Keratinocyte (primary cell): Measurements from ENCODE around the gene MAEA. TPM values are rescaled to one million over a fixed set of nuclear protein-coding genes. Genes with fewer than 3 reads are reported as not detected.

Source experiments
- DNase-seq: peaks from one replicate; pipeline ENCODE4 v3.0.0-alpha.2; 2011; ENCODE audit warnings: low read depth, missing footprints, low spot score
- FAIRE-seq: peaks from 2 replicates; lab custom pipeline; 2011; peaks lifted over from hg19 to GRCh38; lab: Jason Lieb, UNC
- H2AFZ ChIP-seq: 2 replicates; pipeline ENCODE4 v1.6.0; 2012; ENCODE audit warnings: low read length, control low read depth, inconsistent platforms; ENCODE audit not compliant: control insufficient read depth
- H3K27ac ChIP-seq: 2 replicates; pipeline ENCODE4 v1.5.1; 2011; ENCODE audit warnings: low read length; ENCODE audit not compliant: control insufficient read depth, insufficient read depth
- H3K27me3 ChIP-seq: 3 replicates; pipeline ENCODE4 v1.6.0; 2011; ENCODE audit warnings: low read length; ENCODE audit not compliant: control insufficient read depth, insufficient read depth; ENCODE audit errors: extremely low read depth
- H3K36me3 ChIP-seq, 2 experiments: 2 replicates in 1 of 2; 3 replicates in 1 of 2; pipeline ENCODE4 v1.5.1; 2011; ENCODE audit warnings: low read length in 2 of 2, mild to moderate bottlenecking in 1 of 2; ENCODE audit not compliant: control insufficient read depth in 2 of 2, insufficient read depth in 2 of 2; ENCODE audit errors: extremely low read depth in 1 of 2
- H3K4me1 ChIP-seq: 3 replicates; pipeline ENCODE4 v1.5.1; 2011; ENCODE audit warnings: low read length; ENCODE audit not compliant: control insufficient read depth, insufficient read depth; ENCODE audit errors: extremely low read depth
- H3K4me2 ChIP-seq: 3 replicates; pipeline ENCODE4 v1.6.0; 2011; ENCODE audit warnings: low read depth, low read length; ENCODE audit not compliant: control insufficient read depth, insufficient read depth; ENCODE audit errors: extremely low read depth
- H3K4me3 ChIP-seq, 3 experiments: fragments of 200-600 bp in 1 of 3; sonication (generic) in 1 of 3; 2 replicates in 2 of 3; 3 replicates in 1 of 3; pipeline ENCODE4 v1.5.1; 2011 to 2016; ENCODE audit warnings: low read length in 3 of 3, mild to moderate bottlenecking in 3 of 3, control low read depth in 2 of 3, inconsistent platforms in 1 of 3, low read depth in 1 of 3, mixed read lengths in 1 of 3, mixed run types in 1 of 3, moderate library complexity in 1 of 3; ENCODE audit not compliant: control insufficient read depth in 2 of 3, insufficient read depth in 2 of 3; ENCODE audit errors: extremely low read depth in 1 of 3
- H3K79me2 ChIP-seq: 2 replicates; pipeline ENCODE4 v1.6.0; 2012; ENCODE audit warnings: low read length; ENCODE audit not compliant: control insufficient read depth, insufficient read depth
- H3K9ac ChIP-seq: 3 replicates; pipeline ENCODE4 v1.6.0; 2011; ENCODE audit warnings: low read length; ENCODE audit not compliant: control insufficient read depth, insufficient read depth; ENCODE audit errors: extremely low read depth
- H3K9me1 ChIP-seq: 3 replicates; pipeline ENCODE4 v1.6.0; 2011; ENCODE audit warnings: low read length; ENCODE audit not compliant: control insufficient read depth, insufficient read depth; ENCODE audit errors: extremely low read depth
- H3K9me3 ChIP-seq: 2 replicates; pipeline ENCODE4 v1.5.1; 2012; ENCODE audit warnings: low read depth, low read length; ENCODE audit not compliant: control insufficient read depth
- H4K20me1 ChIP-seq: 3 replicates; pipeline ENCODE4 v1.6.0; 2011; ENCODE audit warnings: low read length; ENCODE audit not compliant: control insufficient read depth, insufficient read depth; ENCODE audit errors: extremely low read depth
- CTCF ChIP-seq, 3 experiments: IDR thresholded peaks in 1 of 3; conservative IDR thresholded peaks in 1 of 3; optimal IDR thresholded peaks in 1 of 3; 2 replicates in 2 of 3; 3 replicates in 1 of 3; pipeline versions ENCODE3 to v1.5.1; 2011; ENCODE audit warnings: low read length in 3 of 3, mild to moderate bottlenecking in 3 of 3, moderate library complexity in 2 of 3, control low read depth in 1 of 3, inconsistent platforms in 1 of 3; ENCODE audit not compliant: insufficient read depth in 2 of 3; ENCODE audit errors: extremely low read depth in 1 of 3
- EZH2 ChIP-seq: IDR thresholded peaks from one replicate; pipeline ENCODE4 v1.6.1; 2012; ENCODE audit warnings: inconsistent platforms, mild to moderate bottlenecking, low read length, moderate library complexity
- dilution Hi-C: fragments of 300-500 bp; cut with MboI; formaldehyde crosslinking; loops from one replicate; pipeline ENCODE4 v1.7.0; 2020; ENCODE audit warnings: low sequenced_read_pairs; ENCODE audit not compliant: extremely low pct_ligation_motif_present
- polyA plus RNA-seq, 5 experiments: library from polyadenylated mRNA; depleted of rRNA in 3 of 5; stranded (reverse) in 3 of 5; stranded (forward) in 1 of 5; unstranded in 1 of 5; fragments of >200 nt; gene quantifications; 1 replicate in 1 of 5; 2 replicates in 3 of 5; 3 replicates in 1 of 5; pipeline versions ENCODE4 v1.2.1 to v1.2.3, GENCODE V29; 2011 to 2012; ENCODE audit warnings: missing spikeins in 2 of 5, low read depth in 1 of 5, low replicate concordance in 1 of 5

The MAEA gene
- polyA plus RNA-seq, 1 donor (not counting 4 experiments of a cell fraction or from before 2014, with no cell fraction given) = 89.7 TPM

- H2AFZ ChIP-seq = no peak overlapping the region
- H3K9me3 ChIP-seq = no peaks in the 10 kb centered on the region
- no peak overlapping the region for H3K4me2 ChIP-seq
- H3K9me1 ChIP-seq = no peaks in the 10 kb centered on the region
- H3K4me3 ChIP-seq = no peak overlapping the region
- no peaks in the 10 kb centered on the region for H4K20me1 ChIP-seq
- TF ChIP-seq EZH2 (no peak), CTCF (optimal IDR thresholded peaks at IDR 0.05 in 1 of 3, IDR thresholded peaks at IDR 0.05 in 1 of 3, conservative IDR thresholded peaks at IDR 0.05 in 1 of 3; ENCODE audit: extremely low read depth in 1 of 3, insufficient read depth in 2 of 3, low read length in 3 of 3) (no peak)
- no peak for DNase-seq
- no peak overlapping the region for H3K9ac ChIP-seq
- H3K36me3 ChIP-seq = peaks cover 7 to 16% of the 10 kb centered on the region in 2 experiments
- FAIRE-seq = no peak
- peaks cover 7% of the 10 kb centered on the region for H3K4me1 ChIP-seq
- no peaks in the 10 kb centered on the region for H3K79me2 ChIP-seq
- no peaks in the 10 kb centered on the region for H3K27me3 ChIP-seq
- no peak overlapping the region for H3K27ac ChIP-seq
- dilution Hi-C loops = no loop called here
Observed at GRCh38 chr4:1362046-1362445, 72.4 kb downstream of the MAEA start.

- H3K9me3 ChIP-seq = no peaks in the 10 kb centered on the region
- H3K79me2 ChIP-seq = no peaks in the 10 kb centered on the region
- no peak overlapping the region for H3K4me2 ChIP-seq
- DNase-seq (no peak), FAIRE-seq (no peak)
- no peaks in the 10 kb centered on the region for H3K27me3 ChIP-seq
- H3K9ac ChIP-seq = no peak overlapping the region
- H3K27ac ChIP-seq = no peak overlapping the region
- no peak overlapping the region for H2AFZ ChIP-seq
- no peak overlapping the region for H3K4me3 ChIP-seq
- no peaks in the 10 kb centered on the region for H3K9me1 ChIP-seq
- H4K20me1 ChIP-seq = no peaks in the 10 kb centered on the region
- peaks cover 7 to 13% of the 10 kb centered on the region in 2 experiments for H3K36me3 ChIP-seq
- peaks cover 7% of the 10 kb centered on the region for H3K4me1 ChIP-seq
- TF ChIP-seq CTCF (optimal IDR thresholded peaks at IDR 0.05 in 1 of 3, IDR thresholded peaks at IDR 0.05 in 1 of 3, conservative IDR thresholded peaks at IDR 0.05 in 1 of 3; ENCODE audit: extremely low read depth in 1 of 3, insufficient read depth in 2 of 3, low read length in 3 of 3) (no peak), EZH2 (no peak)
- dilution Hi-C loops = no loop called here
Observed at GRCh38 chr4:1362521-1362920, 72.8 kb downstream of the MAEA start.
